ENCODE data around the gene ABCA4. TPM values are rescaled to one million over a fixed set of nuclear protein-coding genes. Genes with fewer than 3 reads are reported as not detected.
A peak's percentile ranks its signal among the peaks of the same experiment; 100 is the strongest.
"Not testable (repeated sequence)": the region's sequence is repeated elsewhere in the genome, so short reads cannot be mapped to it uniquely, and the experiment has no call there.

ABCA4 gene
- 1.7 and 4.8 TPM in 2 replicates for total RNA-seq (2014; rRNA removed; shearing (Covaris generic); ENCODE audit: low replicate concordance)

GRCh38 chr1:94120991-94121390 lies at the start of gene ABCA4:
TSS of gene ABCA4 (minus strand) at chr1:94121148. CDS start at chr1:94121045, 103 bp downstream.
- H3K9me3 ChIP-seq: no peaks in the 10 kb centered on the region
- H3K36me3 ChIP-seq: no peaks in the 10 kb centered on the region
- no peaks in the 10 kb centered on the region for H3K27me3 ChIP-seq
- DNase-seq: no peak
- no peak within 1 kb of the TSS for H3K4me3 ChIP-seq

- H3K27me3 ChIP-seq: no peaks in the 10 kb centered on the region
- peak; percentile 62 for DNase-seq
- H3K9me3 ChIP-seq: no peaks in the 10 kb centered on the region
- peaks cover 66% of the 10 kb centered on the region for H3K36me3 ChIP-seq
- no peak overlapping the region for H3K4me3 ChIP-seq
Measured at GRCh38 chr1:94169126-94169525, 48.2 kb upstream of the ABCA4 start.

GRCh38 chr1:94165843-94166242 lies 44.9 kb upstream of the ABCA4 start:
- H3K9me3 ChIP-seq: no peaks in the 10 kb centered on the region
- H3K4me3 ChIP-seq: no peak overlapping the region
- no peak for DNase-seq
- H3K27me3 ChIP-seq: no peaks in the 10 kb centered on the region
- peaks cover 38% of the 10 kb centered on the region for H3K36me3 ChIP-seq

- H3K27me3 ChIP-seq, H3K9me3 ChIP-seq, H3K4me3 ChIP-seq, DNase-seq: not testable (repeated sequence)
- peaks cover 29% of the 10 kb centered on the region for H3K36me3 ChIP-seq
Measured at GRCh38 chr1:94164885-94165284, 43.9 kb upstream of the ABCA4 start.

- H3K36me3 ChIP-seq: peaks cover 21% of the 10 kb centered on the region
- not testable (repeated sequence) for H3K9me3 ChIP-seq, H3K27me3 ChIP-seq, H3K4me3 ChIP-seq
- peak; percentile 66 for DNase-seq
Measured at GRCh38 chr1:94164121-94164520, 43.2 kb upstream of the ABCA4 start.

GRCh38 chr1:94163249-94163648 lies 42.3 kb upstream of the ABCA4 start:
- H3K4me3 ChIP-seq, H3K9me3 ChIP-seq, DNase-seq, H3K27me3 ChIP-seq: not testable (repeated sequence)
- peaks cover 13% of the 10 kb centered on the region for H3K36me3 ChIP-seq

GRCh38 chr1:94160811-94161210 lies 39.9 kb upstream of the ABCA4 start:
- no peak for DNase-seq
- H3K27me3 ChIP-seq: no peaks in the 10 kb centered on the region
- H3K9me3 ChIP-seq: no peaks in the 10 kb centered on the region
- H3K4me3 ChIP-seq: no peak overlapping the region
- H3K36me3 ChIP-seq: peaks cover 2% of the 10 kb centered on the region; the same call in 1 of the 2 replicates

GRCh38 chr1:94156096-94156625 lies 35.2 kb upstream of the ABCA4 start:
- H3K36me3 ChIP-seq: no peaks in the 10 kb centered on the region
- H3K27me3 ChIP-seq: no peaks in the 10 kb centered on the region
- DNase-seq: no peak
- H3K4me3 ChIP-seq: no peak overlapping the region
- no peaks in the 10 kb centered on the region for H3K9me3 ChIP-seq

- no peaks in the 10 kb centered on the region for H3K27me3 ChIP-seq
- H3K9me3 ChIP-seq: no peaks in the 10 kb centered on the region
- no peaks in the 10 kb centered on the region for H3K36me3 ChIP-seq
- peak; percentile 52 for DNase-seq
- no peak overlapping the region for H3K4me3 ChIP-seq
Measured at GRCh38 chr1:94154989-94155388, 34.0 kb upstream of the ABCA4 start.

- DNase-seq: no peak
- H3K4me3 ChIP-seq: no peak overlapping the region
- H3K27me3 ChIP-seq: no peaks in the 10 kb centered on the region
- no peaks in the 10 kb centered on the region for H3K9me3 ChIP-seq
- H3K36me3 ChIP-seq: no peaks in the 10 kb centered on the region
Measured at GRCh38 chr1:94153133-94153532, 32.2 kb upstream of the ABCA4 start.

- not testable (repeated sequence) for DNase-seq, H3K36me3 ChIP-seq, H3K27me3 ChIP-seq, H3K4me3 ChIP-seq, H3K9me3 ChIP-seq
Measured at GRCh38 chr1:94149166-94149565, 28.2 kb upstream of the ABCA4 start.

- Histone ChIP-seq H3K4me3 (no peak overlapping the region), H3K27me3 (no peaks in the 10 kb centered on the region), H3K9me3 (no peaks in the 10 kb centered on the region), H3K36me3 (no peaks in the 10 kb centered on the region)
- no peak for DNase-seq
Measured at GRCh38 chr1:94146273-94146672, 25.3 kb upstream of the ABCA4 start.

GRCh38 chr1:94144836-94145235 lies 23.9 kb upstream of the ABCA4 start:
- H3K27me3 ChIP-seq: no peaks in the 10 kb centered on the region
- H3K9me3 ChIP-seq: no peaks in the 10 kb centered on the region
- no peaks in the 10 kb centered on the region for H3K36me3 ChIP-seq
- DNase-seq: no peak
- no peak overlapping the region for H3K4me3 ChIP-seq

GRCh38 chr1:94143809-94144176 lies 22.8 kb upstream of the ABCA4 start:
- Histone ChIP-seq H3K9me3 (no peaks in the 10 kb centered on the region; the same call in 1 of the 2 replicates), H3K4me3 (no peak overlapping the region), H3K27me3 (no peaks in the 10 kb centered on the region), H3K36me3 (no peaks in the 10 kb centered on the region)
- no peak for DNase-seq

- DNase-seq: no peak
- H3K27me3 ChIP-seq: no peaks in the 10 kb centered on the region
- no peak overlapping the region for H3K4me3 ChIP-seq
Measured at GRCh38 chr1:94143173-94143808, 22.3 kb upstream of the ABCA4 start.

GRCh38 chr1:94142583-94142982 lies 21.6 kb upstream of the ABCA4 start:
- Histone ChIP-seq H3K9me3 (no peaks in the 10 kb centered on the region; the same call in 1 of the 2 replicates), H3K4me3 (no peak overlapping the region), H3K27me3 (no peaks in the 10 kb centered on the region), H3K36me3 (no peaks in the 10 kb centered on the region)
- no peak for DNase-seq

More at GRCh38 chr1:94143173-94143808, 22.3 kb upstream of the ABCA4 start:
- Histone ChIP-seq H3K9me3 (no peaks in the 10 kb centered on the region; the same call in 1 of the 2 replicates), H3K36me3 (no peaks in the 10 kb centered on the region)

GRCh38 chr1:94142022-94142421 lies 21.1 kb upstream of the ABCA4 start:
- Histone ChIP-seq H3K36me3 (no peaks in the 10 kb centered on the region), H3K4me3 (no peak overlapping the region), H3K27me3 (no peaks in the 10 kb centered on the region), H3K9me3 (no peaks in the 10 kb centered on the region; the same call in 1 of the 2 replicates)
- no peak for DNase-seq

GRCh38 chr1:94132111-94132510 lies 11.2 kb upstream of the ABCA4 start:
- no peaks in the 10 kb centered on the region for H3K27me3 ChIP-seq
- H3K9me3 ChIP-seq: peaks cover 15% of the 10 kb centered on the region
- DNase-seq: no peak
- no peaks in the 10 kb centered on the region for H3K36me3 ChIP-seq
- no peak overlapping the region for H3K4me3 ChIP-seq
